Mesothelial cell of epicardium (in vitro differentiated cells): ENCODE data around the gene TRHDE. TPM values are rescaled to one million over a fixed set of nuclear protein-coding genes. Genes with fewer than 3 reads are reported as not detected.

Experiments
- DNase-seq, 2 experiments: peaks; one replicate each; pipeline ENCODE4 v3.0.0; 2021; ENCODE audit warnings: low spot score in 2 of 2; ENCODE audit not compliant: unreplicated experiment in 2 of 2
- H3K27ac Mint-ChIP-seq: 2 replicates; pipeline ENCODE4 v1.8.0; 2021; ENCODE audit warnings: mixed read lengths
- H3K27me3 Mint-ChIP-seq: 2 replicates; pipeline ENCODE4 v1.8.0; 2021; ENCODE audit warnings: low read depth, mixed read lengths
- H3K36me3 Mint-ChIP-seq: 2 replicates; pipeline ENCODE4 v1.8.0; 2021; ENCODE audit warnings: mixed read lengths
- H3K4me1 Mint-ChIP-seq: 2 replicates; pipeline ENCODE4 v1.8.0; 2021; ENCODE audit warnings: mixed read lengths
- H3K4me3 Mint-ChIP-seq: 2 replicates; pipeline ENCODE4 v1.8.0; 2021; ENCODE audit warnings: mild to moderate bottlenecking, moderate library complexity, mixed read lengths
- H3K9me3 Mint-ChIP-seq: 2 replicates; pipeline ENCODE4 v1.8.0; 2021; ENCODE audit warnings: mixed read lengths
- CTCF ChIP-seq: fragments of 200-600 bp; sonication (generic); IDR thresholded peaks from one replicate; pipeline ENCODE4 v1.5.0; 2021; ENCODE audit warnings: antibody characterized with exemption; ENCODE audit not compliant: unreplicated experiment
- total RNA-seq: library from RNA; stranded (reverse); gene quantifications from 3 replicates; pipeline ENCODE4 v1.2.1, GENCODE V29; 2021

Gene TRHDE
- total RNA-seq, 1 donor from 2014 or later = 1.0 TPM

GRCh38 chr12:72300728-72301127, 28.6 kb downstream of the TRHDE start:
- no peak overlapping the region for H3K4me3 Mint-ChIP-seq
- no peak for DNase-seq
- H3K27me3 Mint-ChIP-seq = peaks cover 42% of the 10 kb centered on the region
- H3K4me1 Mint-ChIP-seq = no peaks in the 10 kb centered on the region
- TF ChIP-seq CTCF = no peak
- H3K36me3 Mint-ChIP-seq = no peaks in the 10 kb centered on the region
- H3K27ac Mint-ChIP-seq = no peak overlapping the region
- H3K9me3 Mint-ChIP-seq = no peaks in the 10 kb centered on the region

DNA sequence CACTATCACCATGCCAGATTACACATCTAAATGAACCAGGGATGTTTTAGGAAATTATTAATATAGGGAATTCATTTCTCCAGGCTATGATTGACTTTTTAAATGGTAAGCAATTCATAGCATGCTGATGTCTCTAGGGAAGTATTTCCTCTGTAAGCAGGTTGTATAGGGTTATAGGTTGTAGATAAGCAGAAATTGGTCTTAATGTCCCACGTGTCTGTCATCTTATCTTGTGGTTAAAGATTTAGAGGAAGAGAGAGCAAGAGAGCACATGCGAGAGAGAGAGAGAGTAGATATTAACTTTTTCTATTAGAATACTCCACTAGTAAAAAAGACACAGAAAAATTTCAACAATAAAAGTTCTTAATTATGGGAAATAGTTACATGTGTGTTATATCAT, 32.6 kb downstream of the TRHDE start:
- Mint-ChIP-seq H3K9me3 (no peaks in the 10 kb centered on the region), H3K27ac (no peak overlapping the region), H3K4me1 (no peaks in the 10 kb centered on the region), H3K4me3 (no peak overlapping the region), H3K36me3 (no peaks in the 10 kb centered on the region), H3K27me3 (peaks cover 31% of the 10 kb centered on the region)
- no peak for TF ChIP-seq CTCF
- no peak for DNase-seq

- Mint-ChIP-seq H3K36me3 (no peaks in the 10 kb centered on the region), H3K4me3 (no peak overlapping the region), H3K9me3 (no peaks in the 10 kb centered on the region), H3K4me1 (no peaks in the 10 kb centered on the region), H3K27ac (no peak overlapping the region), H3K27me3 (peaks cover 21% of the 10 kb centered on the region)
- no peak for DNase-seq
- TF ChIP-seq CTCF = no peak
Measured at GRCh38 chr12:72307229-72307628, 35.1 kb downstream of the TRHDE start.

DNA sequence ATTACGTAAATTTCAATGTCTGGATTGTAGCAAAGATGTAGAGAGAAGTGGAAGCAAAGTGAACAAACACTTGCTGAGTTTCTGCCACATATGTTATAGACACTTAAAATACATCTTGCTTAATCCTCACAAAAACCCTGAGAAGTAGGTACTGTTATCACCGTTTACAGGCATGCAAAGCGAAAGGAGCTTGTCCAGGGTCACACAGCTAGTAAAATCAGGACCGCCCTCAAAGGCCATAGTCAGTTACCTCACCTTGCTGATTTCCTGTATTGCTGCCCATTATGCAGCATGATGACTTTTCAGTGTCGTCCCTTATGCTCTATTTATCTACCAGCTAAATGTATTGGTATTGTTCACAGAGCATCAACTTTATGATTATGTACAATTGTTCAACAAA, 39.8 kb downstream of the TRHDE start:
- no peaks in the 10 kb centered on the region for H3K36me3 Mint-ChIP-seq
- no peaks in the 10 kb centered on the region for H3K4me1 Mint-ChIP-seq
- no peaks in the 10 kb centered on the region for H3K9me3 Mint-ChIP-seq
- H3K27me3 Mint-ChIP-seq = peaks cover 2% of the 10 kb centered on the region
- no peak for TF ChIP-seq CTCF
- H3K27ac Mint-ChIP-seq = no peak overlapping the region
- no peak overlapping the region for H3K4me3 Mint-ChIP-seq
- DNase-seq = no peak

GRCh38 chr12:72313806-72314205, 41.6 kb downstream of the TRHDE start:
- Mint-ChIP-seq H3K4me3 (no peak overlapping the region), H3K27ac (no peak overlapping the region), H3K36me3 (no peaks in the 10 kb centered on the region), H3K9me3 (no peaks in the 10 kb centered on the region), H3K27me3 (peaks cover 2% of the 10 kb centered on the region), H3K4me1 (no peaks in the 10 kb centered on the region)
- TF ChIP-seq CTCF = no peak
- no peak for DNase-seq

DNA sequence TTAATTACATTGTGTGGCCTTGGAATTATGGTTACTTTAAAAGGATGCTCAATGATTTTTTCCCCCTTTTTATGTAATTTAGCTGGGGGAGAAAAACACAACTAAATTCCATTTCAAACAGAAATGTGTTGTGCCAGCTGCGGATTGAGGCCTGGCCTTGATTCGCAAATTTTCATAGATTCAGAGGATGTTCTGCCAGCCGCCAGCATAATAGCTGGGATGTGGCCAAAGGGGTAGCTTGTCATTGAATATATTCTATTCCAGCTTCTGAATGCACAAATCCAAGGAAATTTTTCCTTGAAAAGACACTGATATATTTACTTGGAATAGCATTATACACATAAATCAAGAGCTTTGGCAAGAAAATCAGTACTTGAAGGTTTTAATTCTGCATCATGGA, 43.7 kb downstream of the TRHDE start:
- H3K4me1 Mint-ChIP-seq = no peaks in the 10 kb centered on the region
- DNase-seq = no peak
- no peaks in the 10 kb centered on the region for H3K36me3 Mint-ChIP-seq
- H3K27ac Mint-ChIP-seq = no peak overlapping the region
- peaks cover 2% of the 10 kb centered on the region for H3K27me3 Mint-ChIP-seq
- H3K4me3 Mint-ChIP-seq = no peak overlapping the region
- no peaks in the 10 kb centered on the region for H3K9me3 Mint-ChIP-seq
- no peak for TF ChIP-seq CTCF
